HUES48 (cell line): Measurements from ENCODE around the gene PLA2G2C.
A peak's percentile ranks its signal among the peaks of the same experiment; 100 is the strongest.

Source experiments
- H3K27ac ChIP-seq: one replicate; pipeline ENCODE4 v1.7.0; 2013; ENCODE audit warnings: low read depth, low read length, inconsistent platforms
- H3K27me3 ChIP-seq: 2 replicates; pipeline ENCODE4 v1.6.1; 2013; ENCODE audit warnings: mild to moderate bottlenecking, low read length; ENCODE audit not compliant: control insufficient read depth, insufficient read depth
- H3K36me3 ChIP-seq: 2 replicates; pipeline ENCODE4 v1.6.1; 2013; ENCODE audit warnings: low read length; ENCODE audit not compliant: control insufficient read depth, insufficient read depth
- H3K4me1 ChIP-seq: 2 replicates; pipeline ENCODE4 v1.6.1; 2013; ENCODE audit warnings: mild to moderate bottlenecking, low read length; ENCODE audit not compliant: control insufficient read depth, insufficient read depth
- H3K4me3 ChIP-seq: 2 replicates; pipeline ENCODE4 v1.5.1; 2013; ENCODE audit warnings: mild to moderate bottlenecking, low read depth, low read length
- H3K9ac ChIP-seq: 2 replicates; pipeline ENCODE4 v1.6.1; 2013; ENCODE audit warnings: mild to moderate bottlenecking, low read depth, low read length, moderate library complexity
- H3K9me3 ChIP-seq: 2 replicates; pipeline ENCODE4 v1.6.1; 2013; ENCODE audit warnings: low read length; ENCODE audit not compliant: control insufficient read depth, insufficient read depth

PLA2G2C gene

GRCh38 chr1:20192364-20192763, 6.0 kb upstream of the PLA2G2C start:
- no peak overlapping the region for H3K9ac ChIP-seq
- peaks cover 10% of the 10 kb centered on the region; the same call in 1 of the 2 replicates for H3K27me3 ChIP-seq
- H3K27ac ChIP-seq: no peak overlapping the region
- H3K4me1 ChIP-seq: peaks cover 16% of the 10 kb centered on the region
- H3K9me3 ChIP-seq: no peaks in the 10 kb centered on the region
- H3K36me3 ChIP-seq: no peaks in the 10 kb centered on the region
- no peak overlapping the region for H3K4me3 ChIP-seq

GRCh38 chr1:20191266-20191825, 5.0 kb upstream of the PLA2G2C start:
- peaks cover 24% of the 10 kb centered on the region for H3K4me1 ChIP-seq
- no peaks in the 10 kb centered on the region for H3K9me3 ChIP-seq
- H3K9ac ChIP-seq: no peak overlapping the region
- H3K36me3 ChIP-seq: no peaks in the 10 kb centered on the region
- peaks cover 20% of the 10 kb centered on the region; the same call in 1 of the 2 replicates for H3K27me3 ChIP-seq
- H3K4me3 ChIP-seq: no peak overlapping the region
- no peak overlapping the region for H3K27ac ChIP-seq

GRCh38 chr1:20190256-20191160, 4.2 kb upstream of the PLA2G2C start:
- Histone ChIP-seq H3K9me3 (no peaks in the 10 kb centered on the region), H3K27ac (no peak overlapping the region), H3K4me1 (peaks cover 25% of the 10 kb centered on the region), H3K4me3 (no peak overlapping the region), H3K27me3 (peaks cover 26% of the 10 kb centered on the region), H3K9ac (no peak overlapping the region), H3K36me3 (no peaks in the 10 kb centered on the region)

- H3K9ac ChIP-seq: no peak overlapping the region
- H3K27ac ChIP-seq: no peak overlapping the region
- H3K4me1 ChIP-seq: peaks cover 20% of the 10 kb centered on the region
- no peak overlapping the region for H3K4me3 ChIP-seq
- H3K27me3 ChIP-seq: peaks cover 32% of the 10 kb centered on the region
- H3K36me3 ChIP-seq: no peaks in the 10 kb centered on the region
- no peaks in the 10 kb centered on the region for H3K9me3 ChIP-seq
Measured at GRCh38 chr1:20189664-20190063, 3.3 kb upstream of the PLA2G2C start.

GRCh38 chr1:20188455-20188817, 2.1 kb upstream of the PLA2G2C start:
- Histone ChIP-seq H3K4me1 (peaks cover 12% of the 10 kb centered on the region; the same call in 1 of the 2 replicates), H3K36me3 (no peaks in the 10 kb centered on the region), H3K9me3 (no peaks in the 10 kb centered on the region), H3K27me3 (peaks cover 32% of the 10 kb centered on the region), H3K9ac (no peak overlapping the region), H3K27ac (no peak overlapping the region), H3K4me3 (no peak overlapping the region)

- Histone ChIP-seq H3K4me3 (no peak overlapping the region), H3K27me3 (peaks cover 32% of the 10 kb centered on the region), H3K27ac (no peak overlapping the region), H3K9ac (no peak overlapping the region), H3K36me3 (no peaks in the 10 kb centered on the region), H3K9me3 (no peaks in the 10 kb centered on the region), H3K4me1 (peaks cover 12% of the 10 kb centered on the region; the same call in 1 of the 2 replicates)
Measured at GRCh38 chr1:20187813-20188454, 1.6 kb upstream of the PLA2G2C start.

GRCh38 chr1:20187103-20187812, 940 bp upstream of the PLA2G2C start:
- Histone ChIP-seq H3K4me3 (no peak overlapping the region), H3K27me3 (peaks cover 32% of the 10 kb centered on the region), H3K9me3 (no peaks in the 10 kb centered on the region), H3K9ac (no peak overlapping the region), H3K4me1 (peaks cover 12% of the 10 kb centered on the region; the same call in 1 of the 2 replicates), H3K36me3 (no peaks in the 10 kb centered on the region), H3K27ac (no peak overlapping the region)

GRCh38 chr1:20184997-20185833, 1.1 kb downstream of the PLA2G2C start:
- Histone ChIP-seq H3K27ac (no peak overlapping the region), H3K4me1 (peaks cover 9% of the 10 kb centered on the region; the same call in 1 of the 2 replicates), H3K36me3 (no peaks in the 10 kb centered on the region), H3K4me3 (peak overlapping the region; percentile 74), H3K9ac (no peak overlapping the region), H3K27me3 (peaks cover 32% of the 10 kb centered on the region), H3K9me3 (no peaks in the 10 kb centered on the region)

GRCh38 chr1:20184481-20184900, 1.8 kb downstream of the PLA2G2C start:
- Histone ChIP-seq H3K9me3 (no peaks in the 10 kb centered on the region), H3K27ac (no peak overlapping the region), H3K27me3 (peaks cover 32% of the 10 kb centered on the region), H3K9ac (no peak overlapping the region), H3K4me1 (peaks cover 9% of the 10 kb centered on the region; the same call in 1 of the 2 replicates), H3K4me3 (no peak overlapping the region), H3K36me3 (no peaks in the 10 kb centered on the region)
